Placental epithelial cell (primary cell): ENCODE measurements around the gene P2RY14. TPM values are rescaled to one million over a fixed set of nuclear protein-coding genes. Genes with fewer than 3 reads are reported as not detected.

Experiments used
- small RNA-seq: library from RNA; depleted of rRNA; stranded (forward); fragments of <200 nt; gene quantifications from one replicate; pipeline ENCODE3, GENCODE V24; 2012
- total RNA-seq: library from RNA; depleted of rRNA; stranded (reverse); fragments of >200 nt; gene quantifications from 2 replicates; pipeline ENCODE4 v1.2.3, GENCODE V29; 2012

Gene P2RY14
- total RNA-seq, result not detected in 2 replicates

DNA sequence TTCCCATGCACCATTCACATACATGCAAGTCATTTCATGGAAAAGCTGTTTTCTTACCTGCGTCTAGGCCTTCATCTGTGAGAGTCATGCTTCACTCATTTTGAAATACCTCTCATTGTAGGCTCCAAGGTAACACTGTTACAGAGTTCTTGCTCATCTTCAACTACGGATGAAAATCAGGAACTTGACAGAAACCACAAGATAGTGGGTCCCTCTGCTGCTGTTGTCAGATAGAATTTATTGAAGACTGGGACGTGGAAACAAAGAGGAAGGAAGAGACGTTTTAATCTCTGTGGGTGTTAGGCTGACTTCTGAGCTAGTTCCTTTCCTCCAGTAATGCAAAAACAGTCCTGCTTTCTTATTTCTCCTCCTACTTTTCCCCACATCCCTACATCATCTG, at the start of gene P2RY14:
Gene P2RY14, minus strand, starts transcription at position 313 of the 400 bp plus-strand sequence. CDS start 64,226 bp downstream, outside the sequence.

DNA sequence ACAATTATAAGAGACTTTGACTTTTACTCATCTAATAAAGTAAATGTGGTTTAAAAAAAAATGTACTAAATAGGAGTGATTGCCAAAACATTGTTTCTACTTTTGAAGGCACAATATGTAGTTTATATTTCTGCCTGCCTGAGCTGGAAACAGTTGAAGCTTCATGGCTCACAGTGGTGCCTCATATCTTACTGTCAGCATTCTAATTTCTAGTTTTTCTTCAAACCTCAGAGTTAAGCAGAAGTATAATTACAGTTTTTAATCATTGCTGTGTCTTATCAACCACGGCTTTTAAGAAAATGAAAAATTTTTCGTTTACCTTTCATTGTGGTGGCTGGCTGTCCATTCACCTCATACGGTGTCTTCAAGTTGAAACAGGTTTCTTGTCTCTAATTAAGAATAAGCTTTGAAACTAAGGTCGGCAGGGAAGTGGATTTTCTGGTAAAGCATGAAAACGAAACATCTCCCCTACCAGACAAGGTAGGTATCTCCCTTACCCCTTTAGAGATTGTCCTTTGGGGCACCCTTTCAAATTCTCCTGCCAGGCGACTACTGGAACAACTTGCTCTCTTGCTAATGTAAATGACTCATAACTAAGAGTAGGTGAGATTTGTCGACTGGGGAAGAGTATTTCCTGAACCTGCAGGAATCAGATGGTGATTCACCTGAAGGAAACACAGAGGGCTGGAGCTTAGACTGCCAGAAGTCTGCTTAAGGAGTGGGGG, 38.1 kb upstream of the P2RY14 start, which contains the start of gene GPR87:
Gene GPR87, minus strand, starts transcription at position 554 of the 725 bp plus-strand sequence. CDS start 16,720 bp downstream, outside the sequence.

DNA sequence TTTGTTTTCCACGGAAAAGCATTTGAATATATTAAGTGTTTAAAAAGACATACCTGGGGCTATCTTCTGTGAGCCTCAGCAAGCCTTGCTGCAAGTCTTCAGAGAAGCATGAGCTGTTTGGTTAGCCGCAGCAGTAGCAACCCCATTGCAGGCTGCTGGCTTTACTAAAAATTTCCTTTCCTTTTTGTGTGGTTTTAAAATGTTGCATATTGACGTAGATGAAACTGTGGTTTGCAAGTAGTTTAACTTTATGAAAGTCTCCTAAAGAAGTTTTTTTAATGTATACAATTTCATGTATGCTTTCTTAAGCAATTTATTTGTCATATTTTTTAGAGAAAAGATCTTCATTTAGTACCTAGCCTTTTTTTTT, 75.3 kb downstream of the P2RY14 start, which contains the start of gene GPR171:
Gene GPR171, minus strand, starts transcription at position 166 of the 370 bp plus-strand sequence. CDS start 3,830 bp downstream, outside the sequence.

Small RNA genes lying within 50 kb of the gene (small RNA-seq; reads per million reads assigned to genes)
- 0.12 reads per million for gene RNA5SP145

Other genes with a start within 250 kb of the P2RY14 start
- under 0.01 and 0.11 TPM in 2 replicates for gene MED12L, start 192.9 kb downstream of the P2RY14 start, total RNA-seq
- not detected in 2 replicates for gene GPR171, start 75.3 kb downstream of the P2RY14 start, total RNA-seq
- gene GPR87, start 38.3 kb upstream of the P2RY14 start, total RNA-seq, result 8.2 and 27.1 TPM in 2 replicates
- gene P2RY13, start 51.0 kb upstream of the P2RY14 start, total RNA-seq, result not detected in 2 replicates
- gene P2RY12, start 106.2 kb upstream of the P2RY14 start, total RNA-seq, result not detected in 2 replicates
- gene IGSF10, start 182.5 kb upstream of the P2RY14 start, total RNA-seq, result not detected in 2 replicates